Fibroblast of villous mesenchyme (primary cell): ENCODE measurements around the gene P4HA3. TPM values are rescaled to one million over a fixed set of nuclear protein-coding genes. Genes with fewer than 3 reads are reported as not detected.
A peak's percentile ranks its signal among the peaks of the same experiment; 100 is the strongest.

Source experiments
- DNase-seq: peaks from one replicate; pipeline ENCODE4 v3.0.0-alpha.2; 2010; ENCODE audit warnings: low read depth
- H3K4me3 ChIP-seq: 2 replicates; pipeline ENCODE4 v1.5.1; 2011; ENCODE audit warnings: low read depth, mild to moderate bottlenecking, low read length
- CTCF ChIP-seq: IDR thresholded peaks from 2 replicates; pipeline ENCODE4 v1.5.1; 2012; ENCODE audit warnings: low read depth, mild to moderate bottlenecking, low read length; ENCODE audit not compliant: insufficient read depth
- total RNA-seq: library from RNA; depleted of rRNA; stranded (reverse); fragments of >200 nt; gene quantifications from 2 replicates; pipeline ENCODE4 v1.2.3, GENCODE V29; 2012

Gene P4HA3
- total RNA-seq, 1 donor: 2.6 TPM

GRCh38 chr11:74326665-74327064 lies 15.2 kb upstream of the P4HA3 start:
- TF ChIP-seq CTCF: no peak
- H3K4me3 ChIP-seq: no peak overlapping the region
- DNase-seq: no peak

- DNase-seq: peak; percentile 82
- no peak overlapping the region for H3K4me3 ChIP-seq
- TF ChIP-seq CTCF: no peak
Measured at GRCh38 chr11:74325649-74326645, 14.5 kb upstream of the P4HA3 start.

GRCh38 chr11:74322667-74323066 lies 11.2 kb upstream of the P4HA3 start:
- TF ChIP-seq CTCF: no peak
- DNase-seq: no peak
- H3K4me3 ChIP-seq: no peak overlapping the region

GRCh38 chr11:74321487-74322188 lies 10.2 kb upstream of the P4HA3 start:
- H3K4me3 ChIP-seq: no peak overlapping the region
- DNase-seq: no peak
- peak; percentile 62 for TF ChIP-seq CTCF

- no peak overlapping the region for H3K4me3 ChIP-seq
- TF ChIP-seq CTCF: no peak
- no peak for DNase-seq
Measured at GRCh38 chr11:74320538-74320937, 9.1 kb upstream of the P4HA3 start.

- peak; percentile 82 for DNase-seq
- TF ChIP-seq CTCF: no peak
- no peak overlapping the region for H3K4me3 ChIP-seq
Measured at GRCh38 chr11:74319139-74319816, 7.8 kb upstream of the P4HA3 start.
